ENCODE data around the gene CKLF. TPM values are rescaled to one million over a fixed set of nuclear protein-coding genes. Genes with fewer than 3 reads are reported as not detected.

Gene CKLF
- total RNA-seq, 4 donors from 2014 or later, result 5.8 to 8.5 (median 6.9) TPM

DNA sequence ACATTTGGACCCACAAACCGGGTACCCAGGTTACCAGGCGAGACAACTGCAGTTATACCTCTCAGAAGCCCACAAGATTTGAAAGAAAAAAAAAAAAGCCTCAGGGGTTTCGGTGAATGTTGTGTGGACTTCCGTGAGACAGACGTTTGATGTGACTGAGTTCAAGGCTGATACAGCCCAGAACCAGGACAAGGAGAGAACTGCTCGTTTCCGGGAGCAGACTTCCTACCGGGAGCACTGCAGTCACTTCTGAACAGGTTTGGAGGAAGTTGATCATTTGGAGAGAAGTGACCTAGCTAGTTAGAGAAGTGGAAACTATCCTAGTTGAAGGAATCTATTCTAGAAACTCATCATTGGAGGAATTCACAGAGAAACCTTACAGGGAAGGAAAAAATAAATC is 847 bp downstream of the CKLF start:
- Histone ChIP-seq H3K36me3 (no peaks in the 10 kb centered on the region), H3K9me3 (no peaks in the 10 kb centered on the region), H3K27ac (peak overlapping the region in 1 of 4 donors; percentile 90), H3K4me3 (peak overlapping the region; percentile 56 to 78 (median 71)), H3K4me1 (peaks cover 27 to 33% of the 10 kb centered on the region in 2 donors), H3K27me3 (no peaks in the 10 kb centered on the region)
- ATAC-seq (no peak), DNase-seq (no peak)
- in situ Hi-C loops (cut with MboI; ENCODE audit: low sequenced_read_pairs in 4 of 4) (loop anchor here in 2 of 4 donors (5.0 to 10.0 kb wide), 2 partner anchors 36 to 78 kb away; no protein-coding TSS in a partner anchor), intact Hi-C loops (cut with DNase I; ENCODE audit: low total_unique reads) (no loop called here)
- TF ChIP-seq POLR2A (IDR thresholded peaks at IDR 0.05), result no peak

DNA sequence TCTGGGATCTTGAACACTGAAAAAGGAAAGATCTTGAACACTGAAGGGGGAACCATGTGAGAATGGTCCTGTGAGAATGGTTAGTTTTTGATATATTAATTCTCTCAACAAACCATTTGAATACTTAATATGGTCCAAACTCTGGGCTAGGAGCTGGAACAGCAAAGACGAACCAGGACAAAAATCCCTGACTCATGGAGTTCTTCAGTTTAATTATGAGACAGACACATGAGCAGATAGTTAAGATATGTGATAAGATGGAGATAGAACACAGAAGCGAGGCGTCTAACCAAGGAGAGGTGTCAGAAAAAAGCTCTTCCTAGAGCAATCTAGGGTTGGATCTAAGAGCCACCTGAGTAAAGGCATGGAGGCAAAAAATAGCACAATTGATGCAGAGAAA is 1.6 kb downstream of the CKLF start:
- Histone ChIP-seq H3K4me1 (peaks cover 19 to 26% of the 10 kb centered on the region in 2 donors), H3K27me3 (no peaks in the 10 kb centered on the region), H3K4me3 (peak overlapping the region in 1 of 4 donors; percentile 74), H3K27ac (no peak overlapping the region), H3K36me3 (no peaks in the 10 kb centered on the region), H3K9me3 (no peaks in the 10 kb centered on the region)
- TF ChIP-seq, protein P1, sequence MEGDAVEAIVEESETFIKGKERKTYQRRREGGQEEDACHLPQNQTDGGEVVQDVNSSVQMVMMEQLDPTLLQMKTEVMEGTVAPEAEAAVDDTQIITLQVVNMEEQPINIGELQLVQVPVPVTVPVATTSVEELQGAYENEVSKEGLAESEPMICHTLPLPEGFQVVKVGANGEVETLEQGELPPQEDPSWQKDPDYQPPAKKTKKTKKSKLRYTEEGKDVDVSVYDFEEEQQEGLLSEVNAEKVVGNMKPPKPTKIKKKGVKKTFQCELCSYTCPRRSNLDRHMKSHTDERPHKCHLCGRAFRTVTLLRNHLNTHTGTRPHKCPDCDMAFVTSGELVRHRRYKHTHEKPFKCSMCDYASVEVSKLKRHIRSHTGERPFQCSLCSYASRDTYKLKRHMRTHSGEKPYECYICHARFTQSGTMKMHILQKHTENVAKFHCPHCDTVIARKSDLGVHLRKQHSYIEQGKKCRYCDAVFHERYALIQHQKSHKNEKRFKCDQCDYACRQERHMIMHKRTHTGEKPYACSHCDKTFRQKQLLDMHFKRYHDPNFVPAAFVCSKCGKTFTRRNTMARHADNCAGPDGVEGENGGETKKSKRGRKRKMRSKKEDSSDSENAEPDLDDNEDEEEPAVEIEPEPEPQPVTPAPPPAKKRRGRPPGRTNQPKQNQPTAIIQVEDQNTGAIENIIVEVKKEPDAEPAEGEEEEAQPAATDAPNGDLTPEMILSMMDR (IDR thresholded peaks at IDR 0.05 in 4 of 5, conservative IDR thresholded peaks at IDR 0.05 in 1 of 5), result no peak
- no peak for TF ChIP-seq POLR2A (IDR thresholded peaks at IDR 0.05)
- DNase-seq (no peak), ATAC-seq (no peak)
- in situ Hi-C loops (cut with MboI; ENCODE audit: low sequenced_read_pairs in 4 of 4), result loop anchor here in 2 of 4 donors (5.0 to 10.0 kb wide), 2 partner anchors 37 to 79 kb away; no protein-coding TSS in a partner anchor
- intact Hi-C loops (cut with DNase I; ENCODE audit: low total_unique reads), result no loop called here

DNA sequence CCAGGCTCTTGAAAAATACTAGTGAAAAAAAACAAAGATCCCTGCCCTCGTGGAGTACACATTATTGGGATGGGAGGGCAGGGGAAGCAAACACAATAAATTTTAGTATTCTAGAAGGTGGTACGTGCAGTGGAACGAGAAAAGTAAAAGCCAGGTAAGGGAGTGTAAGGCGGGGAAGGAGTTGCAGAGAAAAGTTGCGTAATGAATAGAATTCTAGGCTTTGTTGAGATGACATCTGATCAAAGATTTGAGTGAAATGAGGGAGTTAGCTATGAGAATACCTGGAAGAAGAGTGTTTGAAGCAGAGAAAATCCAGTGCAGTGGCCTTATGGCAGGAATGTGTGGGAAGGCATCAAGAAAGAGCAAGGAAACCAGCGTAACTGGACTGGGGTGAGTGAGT is 2.1 kb downstream of the CKLF start:
- TF ChIP-seq, protein P1 (IDR thresholded peaks at IDR 0.05 in 4 of 5, conservative IDR thresholded peaks at IDR 0.05 in 1 of 5), result no peak
- no peak for TF ChIP-seq POLR2A (IDR thresholded peaks at IDR 0.05)
- H3K27ac ChIP-seq, result no peak overlapping the region
- intact Hi-C loops (cut with DNase I; ENCODE audit: low total_unique reads), result no loop called here

GRCh38 chr16:66560107-66560506 is 7.7 kb downstream of the CKLF start:
- ATAC-seq (no peak), DNase-seq (no peak)
- H3K27me3 ChIP-seq, result no peaks in the 10 kb centered on the region
- no peak overlapping the region for H3K27ac ChIP-seq
- TF ChIP-seq, protein P1 (IDR thresholded peaks at IDR 0.05 in 4 of 5, conservative IDR thresholded peaks at IDR 0.05 in 1 of 5), result no peak
- TF ChIP-seq POLR2A (IDR thresholded peaks at IDR 0.05), result no peak
- H3K36me3 ChIP-seq, result no peaks in the 10 kb centered on the region
- H3K4me1 ChIP-seq, result no peaks in the 10 kb centered on the region
- in situ Hi-C loops (cut with MboI; ENCODE audit: low sequenced_read_pairs in 4 of 4) (no loop called here), intact Hi-C loops (cut with DNase I; ENCODE audit: low total_unique reads) (no loop called here)
- H3K4me3 ChIP-seq, result no peak overlapping the region
- H3K9me3 ChIP-seq, result no peaks in the 10 kb centered on the region

More for the DNA sequence above, 2.1 kb downstream of the CKLF start:
- H3K36me3 ChIP-seq, result no peaks in the 10 kb centered on the region
- no peak overlapping the region for H3K4me3 ChIP-seq
- no peaks in the 10 kb centered on the region for H3K27me3 ChIP-seq
- in situ Hi-C loops (cut with MboI; ENCODE audit: low sequenced_read_pairs in 4 of 4), result loop anchor here in 2 of 4 donors (5.0 to 10.0 kb wide), 2 partner anchors 37 to 80 kb away; no protein-coding TSS in a partner anchor
- ATAC-seq (no peak), DNase-seq (no peak)
- H3K9me3 ChIP-seq, result no peaks in the 10 kb centered on the region
- H3K4me1 ChIP-seq, result peaks cover 19 to 23% of the 10 kb centered on the region in 2 donors

GRCh38 chr16:66561381-66562080 is 9.2 kb downstream of the CKLF start:
- Histone ChIP-seq H3K27me3 (no peaks in the 10 kb centered on the region), H3K27ac (no peak overlapping the region), H3K36me3 (peaks cover 0 to 3% of the 10 kb centered on the region in 2 donors), H3K9me3 (no peaks in the 10 kb centered on the region), H3K4me3 (no peak overlapping the region), H3K4me1 (no peaks in the 10 kb centered on the region)
- no peak for DNase-seq
- TF ChIP-seq POLR2A (IDR thresholded peaks at IDR 0.05), result no peak
- TF ChIP-seq, protein P1 (IDR thresholded peaks at IDR 0.05 in 4 of 5, conservative IDR thresholded peaks at IDR 0.05 in 1 of 5), result no peak
- ATAC-seq, result no peak
- in situ Hi-C loops (cut with MboI; ENCODE audit: low sequenced_read_pairs in 4 of 4), result no loop called here
- intact Hi-C loops (cut with DNase I; ENCODE audit: low total_unique reads), result no loop called here
